HG03565 (cell line): Measurements from ENCODE around the gene DHRS13.
A peak's percentile ranks its signal among the peaks of the same experiment; 100 is the strongest.
"Not testable (repeated sequence)": the region's sequence is repeated elsewhere in the genome, so short reads cannot be mapped to it uniquely, and the experiment has no call there.

Source experiments
- ATAC-seq: cut with Tn5 transposase; IDR thresholded peaks from one replicate; pipeline ENCODE4 v1.9.1; 2021; ENCODE audit warnings: mild to moderate bottlenecking, moderate library complexity; ENCODE audit not compliant: unreplicated experiment

The DHRS13 gene

GRCh38 chr17:28904800-28905199 lies 1.9 kb upstream of the DHRS13 start:
- no peak for ATAC-seq

DNA sequence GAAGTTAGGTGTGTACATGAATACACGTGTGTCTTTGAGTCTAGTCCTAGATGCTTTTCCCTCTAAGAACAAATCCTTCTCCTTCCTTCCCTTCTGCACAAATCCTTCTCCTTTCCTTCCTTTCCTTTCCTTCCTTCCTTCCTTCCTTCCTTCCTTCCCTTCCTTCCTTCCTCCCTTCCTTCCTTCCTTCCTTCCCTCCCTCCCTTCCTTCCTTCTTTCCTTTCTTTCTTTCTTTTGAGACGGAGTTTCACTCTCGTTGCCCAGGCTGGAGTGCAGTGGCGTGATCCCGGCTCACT lies 615 bp upstream of the DHRS13 start:
- not testable (repeated sequence) for ATAC-seq

DNA sequence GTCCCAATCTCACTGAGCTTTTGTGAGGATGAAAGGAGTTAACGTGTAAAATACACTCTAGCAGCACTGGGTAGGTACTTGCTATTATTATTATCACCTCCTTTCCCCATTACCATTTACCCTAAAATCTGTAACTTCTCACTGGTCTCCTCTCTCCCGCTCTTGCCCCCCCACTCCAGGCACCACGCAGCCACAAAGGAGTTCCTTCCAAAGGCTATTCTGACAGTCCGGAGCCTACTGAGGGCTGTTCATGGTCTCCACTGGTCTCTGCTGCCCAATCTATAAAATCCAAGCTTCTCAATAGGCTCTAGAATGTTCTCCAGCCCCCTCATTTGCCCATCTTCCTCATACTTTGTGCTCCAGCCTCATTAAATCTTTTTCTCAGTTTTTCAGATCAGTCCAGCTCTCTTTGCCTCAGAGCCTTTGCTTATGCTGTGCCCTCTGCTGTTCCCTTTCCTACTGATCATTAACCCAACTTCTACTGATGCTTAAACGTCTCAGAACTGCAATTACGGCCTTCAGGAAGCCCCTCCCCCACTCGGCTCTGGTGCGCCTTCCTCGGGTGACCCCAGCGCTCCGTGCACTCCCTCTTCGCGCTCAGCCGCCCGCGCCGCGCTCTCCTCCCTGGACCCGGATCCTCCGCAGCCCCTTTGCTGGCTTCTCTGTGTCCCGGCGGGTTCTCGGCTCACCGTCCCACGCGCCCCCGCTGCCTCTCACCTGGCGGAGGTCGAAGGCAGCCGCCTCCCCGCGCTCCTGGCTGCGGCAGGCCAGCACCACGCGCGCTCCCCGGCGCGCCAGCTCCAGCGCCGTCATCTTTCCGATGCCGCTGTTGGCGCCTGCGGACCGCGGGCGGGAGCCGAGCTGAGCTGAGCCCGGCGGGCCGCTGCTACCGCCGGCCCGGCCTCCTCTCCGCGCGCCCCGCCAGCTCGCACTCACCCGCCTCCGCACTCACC lies 737 bp downstream of the DHRS13 start:
- ATAC-seq: peak; percentile 21

- ATAC-seq: no peak
These were observed 1.7 kb downstream of the DHRS13 start for GRCh38 chr17:28900986-28901726.

- ATAC-seq: no peak
These were observed 3.6 kb downstream of the DHRS13 start for GRCh38 chr17:28899212-28899815.

DNA sequence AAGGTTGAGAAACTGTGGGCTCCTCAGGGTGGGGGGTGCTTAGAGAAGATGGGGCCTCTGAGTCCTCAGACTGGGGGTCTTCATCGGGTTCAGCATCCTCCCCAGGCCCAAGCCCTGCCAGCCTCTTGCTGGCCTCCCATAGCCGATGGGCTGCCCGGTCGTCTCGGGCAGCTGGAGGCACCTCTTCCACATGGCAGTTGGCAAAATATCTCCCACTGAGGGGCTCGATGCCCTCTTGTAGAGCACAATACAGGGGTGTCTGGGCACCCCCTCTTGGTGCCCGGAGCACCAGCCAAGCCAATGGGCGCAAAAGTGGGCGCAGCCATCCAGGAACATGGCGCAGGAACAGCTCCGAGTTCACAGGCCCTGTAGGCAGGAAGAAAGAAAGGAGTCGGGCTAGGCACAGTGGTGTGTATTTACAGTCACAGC lies 4.3 kb downstream of the DHRS13 start:
- ATAC-seq: no peak

GRCh38 chr17:28897769-28898526 lies 4.9 kb downstream of the DHRS13 start:
- no peak for ATAC-seq

DNA sequence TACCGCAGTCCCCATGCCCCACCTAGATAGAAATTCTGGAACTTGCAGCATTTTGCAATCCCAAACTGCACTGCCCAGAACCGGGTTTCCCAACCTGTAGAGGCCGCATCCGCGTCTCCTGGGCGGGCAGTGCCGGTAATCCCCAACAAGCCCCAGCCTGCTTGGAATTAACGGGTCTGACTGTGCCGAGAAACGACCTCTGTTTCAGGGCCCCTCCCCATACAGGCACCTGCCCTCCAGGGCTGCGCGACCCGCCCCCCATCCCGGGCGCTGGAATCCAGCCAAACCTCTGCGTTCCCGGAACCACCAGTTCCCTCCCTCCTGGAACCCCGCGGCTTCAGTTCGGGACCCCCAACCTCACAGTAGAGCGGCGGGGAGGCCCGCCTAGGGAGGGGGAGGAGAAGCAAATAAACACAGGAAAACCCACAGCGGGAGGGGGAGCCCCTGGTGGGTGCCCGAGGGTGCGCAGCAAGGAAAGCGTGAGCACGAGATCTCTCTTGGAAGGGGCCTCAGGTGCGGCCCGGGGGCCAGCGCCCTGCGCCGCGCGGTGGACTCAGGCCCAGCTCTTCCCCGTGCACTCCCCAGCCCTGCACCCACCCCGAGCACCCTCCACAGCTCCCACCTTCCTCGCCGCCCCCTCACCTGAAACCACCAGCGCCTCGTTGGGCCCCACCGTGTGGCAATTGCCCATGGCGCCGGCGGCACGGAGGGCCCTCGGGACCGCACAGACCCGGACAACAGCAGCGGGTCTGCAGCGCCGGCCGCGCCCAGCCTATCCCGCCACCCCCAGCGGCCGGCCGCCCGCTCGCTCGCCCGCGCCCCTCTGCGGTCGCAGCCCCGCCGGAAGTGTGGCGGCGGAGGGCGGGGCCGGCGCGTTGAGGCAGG lies 5.8 kb downstream of the DHRS13 start, which contains the start of gene FLOT2:
Gene FLOT2 (minus strand): TSS at position 850 of the 885 bp plus-strand sequence. CDS start 159 bp downstream, at position 691.
- no peak for ATAC-seq

DNA sequence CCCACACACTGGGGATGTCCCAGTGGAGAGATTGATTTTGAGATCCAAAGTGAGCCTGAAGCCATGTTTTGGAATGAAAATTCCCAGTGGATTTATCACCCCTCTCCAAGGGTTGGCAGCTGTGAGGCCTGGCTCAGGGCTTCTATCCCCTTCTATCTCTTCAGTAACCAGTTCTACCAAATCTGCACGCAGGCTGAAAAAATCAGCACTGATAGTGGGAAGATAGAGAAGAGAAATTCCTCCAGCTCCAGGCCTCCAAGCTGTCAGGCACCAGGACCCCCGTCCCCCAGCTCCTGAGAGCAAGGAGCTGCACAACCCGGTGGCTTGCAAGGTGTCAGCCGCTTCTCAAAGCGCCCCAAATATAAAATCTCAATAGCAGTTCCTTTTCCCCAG lies 6.4 kb downstream of the DHRS13 start:
- ATAC-seq: no peak

GRCh38 chr17:28895794-28896447 lies 7.0 kb downstream of the DHRS13 start:
- ATAC-seq: no peak

GRCh38 chr17:28893248-28894183 lies 9.4 kb downstream of the DHRS13 start:
- ATAC-seq: not testable (repeated sequence)

- no peak for ATAC-seq
These were observed 10.9 kb downstream of the DHRS13 start for GRCh38 chr17:28892024-28892423.

DNA sequence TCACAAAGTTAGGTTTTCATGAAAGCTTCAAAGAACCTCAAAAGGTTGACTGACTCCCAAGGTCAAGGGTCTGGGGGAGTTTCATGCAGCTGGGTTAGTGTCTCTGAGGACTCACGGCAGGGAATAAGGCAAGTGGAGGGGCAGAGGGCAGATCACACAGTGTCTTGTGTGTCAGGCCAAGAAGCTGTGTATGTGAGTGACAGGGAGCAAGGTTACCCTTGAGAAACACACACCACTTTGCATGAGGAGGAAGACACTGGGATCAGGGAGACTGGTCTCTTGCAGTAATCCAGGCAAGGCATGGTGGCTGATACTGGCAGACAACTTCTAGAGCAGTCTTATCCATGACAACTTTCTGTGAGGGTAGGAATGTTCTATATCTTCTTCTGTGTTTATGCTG lies 11.7 kb downstream of the DHRS13 start:
- ATAC-seq: no peak

GRCh38 chr17:28889996-28890395 lies 12.9 kb downstream of the DHRS13 start:
- no peak for ATAC-seq

- no peak for ATAC-seq
These were observed 14.0 kb downstream of the DHRS13 start for GRCh38 chr17:28888832-28889231.

DNA sequence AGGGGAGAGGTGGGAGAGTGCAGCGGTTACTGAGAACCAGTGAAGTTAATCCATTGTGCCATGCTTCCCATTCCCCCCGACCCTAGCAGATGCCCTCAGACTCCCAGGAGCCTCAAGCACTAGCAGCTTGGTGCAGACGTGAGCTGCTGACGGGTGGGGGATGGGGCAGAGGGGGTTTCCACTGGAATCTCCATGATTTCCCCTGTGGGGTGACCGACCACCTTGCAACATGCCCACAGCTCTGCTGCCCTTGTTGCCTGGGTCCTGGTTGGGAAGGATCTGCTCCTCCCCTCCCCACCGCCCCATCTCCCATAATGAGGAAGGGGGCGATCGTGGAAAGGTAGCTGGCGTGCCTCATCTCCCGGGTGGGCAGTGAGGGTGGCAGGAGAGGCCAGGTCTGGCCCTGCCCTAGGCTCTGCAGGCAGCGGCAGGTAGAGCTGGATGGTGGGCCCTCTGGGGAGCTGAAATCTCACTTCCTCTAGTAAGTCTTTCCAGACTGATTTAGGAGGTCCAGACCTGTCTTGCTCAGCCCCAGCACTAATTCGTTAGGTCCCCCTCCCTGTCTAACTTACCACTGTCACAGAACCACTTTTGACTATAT lies 14.9 kb downstream of the DHRS13 start:
- no peak for ATAC-seq

- ATAC-seq: no peak
These were observed 16.9 kb downstream of the DHRS13 start for GRCh38 chr17:28885951-28886350.

GRCh38 chr17:28885363-28885762 lies 17.5 kb downstream of the DHRS13 start:
- no peak for ATAC-seq
